NK-92 treated with Interleukin-12 subunit alpha and Interleukin-12 subunit beta, amount 100 ng/mL, for 24 hours (cell line): ENCODE measurements around the gene NLRP3.
"Not testable (repeated sequence)": the region's sequence is repeated elsewhere in the genome, so short reads cannot be mapped to it uniquely, and the experiment has no call there.

Experiments used
- DNase-seq: peaks from one replicate; lab custom pipeline; 2025; lab: John Stamatoyannopoulos, UW

NLRP3 gene

DNA sequence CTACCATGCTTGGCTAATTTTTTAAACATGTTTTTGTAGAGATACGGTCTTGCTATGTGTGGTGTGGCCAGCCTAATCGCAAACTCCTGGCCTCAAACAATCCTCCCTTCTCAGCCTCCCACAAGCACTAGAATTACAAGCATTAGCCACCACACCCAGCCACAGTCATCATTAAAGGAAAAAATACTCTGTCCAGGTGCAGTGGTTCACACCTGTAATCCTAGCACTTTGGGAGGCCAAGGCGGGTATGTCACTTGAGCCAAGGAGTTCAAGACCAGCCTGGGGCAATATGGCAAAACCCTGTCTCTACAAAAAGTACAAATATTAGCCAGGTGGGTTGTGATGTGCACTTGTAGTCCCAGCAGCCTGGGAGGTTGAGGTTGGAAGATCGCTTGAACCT, 25.0 kb upstream of the NLRP3 start:
- no peak for DNase-seq

DNA sequence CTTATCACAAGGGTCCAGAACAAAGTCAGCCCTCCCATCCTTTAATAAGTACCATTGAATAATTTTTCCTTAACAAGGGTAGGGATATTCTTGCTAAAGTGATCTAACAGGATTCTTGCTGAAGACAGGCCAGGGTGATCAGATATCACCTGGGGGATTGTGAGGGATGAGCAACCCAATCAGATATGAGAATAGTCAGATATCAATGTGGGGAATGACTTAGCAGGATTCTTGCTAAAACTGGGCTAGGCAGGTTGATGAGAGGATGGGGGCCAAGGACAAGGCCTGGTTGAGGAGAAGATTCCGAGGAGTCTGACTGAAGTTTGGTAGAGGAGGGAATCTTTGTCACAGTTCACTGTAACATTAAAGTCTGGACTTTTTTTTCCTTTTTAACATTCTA, 23.9 kb upstream of the NLRP3 start:
- DNase-seq: no peak

DNA sequence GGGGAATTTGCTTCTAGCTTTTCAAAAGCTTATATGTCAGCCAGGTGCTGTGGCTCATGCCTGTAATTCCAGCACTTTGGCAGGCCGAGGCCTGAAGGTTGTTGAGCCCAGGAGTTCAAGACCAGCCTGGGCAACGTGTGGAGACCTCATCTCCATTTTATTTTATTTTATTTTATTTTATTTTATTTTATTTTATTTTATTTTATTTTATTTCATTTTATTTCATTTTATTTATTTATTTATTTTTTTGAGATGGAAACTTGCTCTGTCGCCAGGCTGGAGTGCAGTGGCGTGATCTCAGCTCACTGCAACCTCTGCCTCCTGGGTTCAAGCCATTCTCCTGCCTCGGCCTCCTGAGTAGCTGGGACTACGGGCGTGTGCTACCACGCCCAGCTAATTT, 20.9 kb upstream of the NLRP3 start:
- DNase-seq: not testable (repeated sequence)

DNA sequence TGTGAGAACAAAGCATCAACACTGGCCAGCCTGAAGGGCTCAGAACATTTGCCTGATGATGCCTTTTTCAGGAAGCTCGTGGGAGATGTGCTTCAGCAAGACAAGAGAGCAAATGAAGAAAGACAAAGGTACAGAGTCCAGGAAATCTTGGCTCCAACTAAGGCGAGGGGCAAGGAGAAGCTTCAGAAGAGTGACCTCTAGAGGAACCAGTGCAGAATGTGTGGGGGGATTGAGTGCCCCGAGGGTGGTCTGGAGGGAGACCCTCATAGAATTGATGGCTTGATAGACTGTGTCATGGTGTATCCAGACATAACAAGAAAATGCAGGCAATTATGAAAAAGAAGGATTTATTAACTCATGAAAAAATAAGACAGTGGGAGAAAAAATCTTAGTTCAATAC, 15.3 kb upstream of the NLRP3 start:
- DNase-seq: no peak

DNA sequence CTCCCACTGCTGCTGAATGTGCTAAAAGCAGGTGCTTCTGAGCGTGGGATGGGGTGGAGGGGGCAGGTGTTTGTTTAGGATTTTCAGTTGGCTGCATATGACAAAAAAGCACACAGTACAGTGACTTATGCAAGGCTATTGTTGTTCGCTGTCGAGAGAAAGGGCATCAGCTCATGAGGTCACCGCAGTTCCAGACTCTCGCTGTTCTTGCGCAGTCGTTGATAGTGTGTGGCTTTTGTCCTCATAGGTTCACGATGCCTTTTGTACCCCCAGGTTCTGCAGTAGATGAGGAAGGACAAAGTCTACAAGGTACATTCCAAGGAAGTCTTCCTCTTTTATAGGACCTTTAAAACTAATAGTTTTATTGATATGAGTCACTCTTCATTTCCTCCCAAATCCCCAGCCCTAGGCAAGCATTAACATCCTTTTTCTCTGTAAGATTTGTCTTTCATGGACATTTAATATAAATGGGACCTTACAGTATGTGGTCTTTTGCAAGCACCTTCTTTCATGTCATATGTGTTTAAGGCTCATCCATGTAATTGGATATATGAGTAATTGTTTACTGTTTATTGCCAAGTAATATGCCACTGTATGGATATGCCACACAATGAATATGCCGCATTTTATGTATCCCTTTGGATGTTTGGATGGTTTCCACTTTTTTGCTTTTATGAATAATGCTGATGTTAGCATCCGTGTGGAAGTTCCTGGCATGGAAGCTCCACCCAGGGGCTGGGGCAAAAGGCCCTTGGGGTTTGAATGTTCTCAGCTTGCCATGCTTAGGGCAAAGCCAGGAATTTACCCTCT, 14.5 kb upstream of the NLRP3 start:
- DNase-seq: no peak

DNA sequence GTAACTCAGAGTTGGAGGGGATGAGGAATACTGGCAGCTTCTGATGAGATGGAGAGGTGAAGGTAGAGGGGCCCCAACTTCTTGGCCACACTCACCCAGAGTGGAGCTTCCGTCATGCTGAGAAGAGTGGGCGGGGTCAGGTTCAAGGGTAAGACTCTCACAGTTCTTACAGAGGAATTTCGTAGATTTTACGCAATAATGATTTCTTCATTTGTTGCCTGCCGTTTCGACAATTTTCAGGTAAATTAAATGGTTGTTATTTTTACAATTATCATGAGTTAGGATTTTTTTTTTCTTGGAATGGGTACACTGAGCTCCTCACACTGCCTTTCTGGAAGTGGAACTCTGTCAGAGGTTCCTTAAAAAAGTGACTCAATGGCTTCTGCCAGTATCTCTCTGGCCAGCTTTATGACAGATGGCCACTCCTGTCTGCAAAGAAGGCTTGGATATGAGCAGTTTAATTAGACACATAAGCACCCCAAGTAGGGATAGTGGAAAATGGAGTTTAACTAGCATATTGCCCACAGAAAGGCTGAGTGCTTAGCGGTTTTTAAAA, 13.8 kb upstream of the NLRP3 start:
- no peak for DNase-seq

DNA sequence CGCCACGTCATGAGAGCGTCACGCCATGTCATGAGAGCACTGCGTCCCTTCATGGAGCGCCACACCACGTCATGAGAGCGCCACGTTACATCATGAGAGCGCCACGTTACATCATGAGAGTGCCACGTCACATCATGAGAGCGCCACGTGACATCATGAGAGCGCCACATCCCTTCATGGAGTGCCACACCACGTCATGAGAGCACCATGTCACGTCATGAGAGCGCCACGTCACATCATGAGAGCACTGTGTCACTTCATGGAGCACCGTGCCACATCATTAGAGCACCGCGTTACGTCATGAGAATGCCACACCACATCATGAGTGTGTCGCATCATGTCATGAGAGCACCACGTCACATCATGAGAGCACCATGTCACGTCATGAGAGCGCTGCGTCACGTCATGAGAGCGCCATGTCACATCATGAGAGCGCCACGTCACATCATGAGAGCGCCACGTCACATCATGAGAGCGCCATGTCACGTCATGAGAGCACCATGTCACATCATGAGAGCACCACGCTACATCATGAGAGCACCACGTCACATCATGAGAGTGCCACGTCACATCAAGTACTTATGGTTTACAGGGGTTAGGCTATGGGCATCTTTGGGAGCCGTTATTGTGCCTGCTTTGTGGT, 9.8 kb upstream of the NLRP3 start:
- no peak for DNase-seq

DNA sequence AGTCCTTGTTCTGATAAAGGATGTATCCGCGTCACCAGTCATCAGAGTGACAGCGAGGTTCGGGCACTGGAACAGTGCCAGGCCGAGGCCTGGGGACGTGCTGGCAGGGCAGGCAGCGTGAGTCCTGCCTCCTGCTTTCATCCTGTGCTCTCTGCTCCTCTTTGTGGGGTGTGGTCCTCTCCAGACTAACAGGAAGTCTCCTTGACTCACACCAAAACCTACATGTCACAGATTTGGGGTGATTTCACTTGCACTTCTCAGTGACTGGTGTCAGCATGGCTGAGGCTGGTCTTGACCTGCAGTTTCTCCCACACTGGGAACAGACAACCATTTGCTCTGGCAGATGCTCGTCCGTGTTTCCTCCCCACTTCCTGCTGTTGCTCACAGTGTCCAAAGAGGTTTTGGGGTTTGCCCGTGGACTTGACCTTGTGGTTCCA, 8.8 kb upstream of the NLRP3 start:
- peak; percentile 22 for DNase-seq

DNA sequence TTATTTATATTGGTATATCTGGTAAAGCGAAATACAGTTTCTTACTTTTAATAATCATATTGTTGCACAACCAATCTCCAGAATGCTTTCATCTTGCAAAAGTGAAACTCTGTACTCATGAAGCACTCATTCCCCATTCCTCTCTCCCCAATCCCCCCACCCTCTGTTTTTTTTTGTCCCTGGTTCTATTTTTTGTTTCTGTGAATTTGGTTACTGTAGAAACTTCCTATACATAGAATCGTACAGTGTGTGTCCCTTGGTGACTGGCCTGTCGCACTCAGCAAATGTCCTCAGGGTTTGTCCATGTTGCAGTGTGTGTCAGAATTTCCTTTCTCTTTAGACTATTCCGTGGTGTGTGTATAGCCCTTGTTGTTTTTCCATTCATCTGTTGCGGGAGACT, 7.9 kb upstream of the NLRP3 start:
- DNase-seq: no peak

DNA sequence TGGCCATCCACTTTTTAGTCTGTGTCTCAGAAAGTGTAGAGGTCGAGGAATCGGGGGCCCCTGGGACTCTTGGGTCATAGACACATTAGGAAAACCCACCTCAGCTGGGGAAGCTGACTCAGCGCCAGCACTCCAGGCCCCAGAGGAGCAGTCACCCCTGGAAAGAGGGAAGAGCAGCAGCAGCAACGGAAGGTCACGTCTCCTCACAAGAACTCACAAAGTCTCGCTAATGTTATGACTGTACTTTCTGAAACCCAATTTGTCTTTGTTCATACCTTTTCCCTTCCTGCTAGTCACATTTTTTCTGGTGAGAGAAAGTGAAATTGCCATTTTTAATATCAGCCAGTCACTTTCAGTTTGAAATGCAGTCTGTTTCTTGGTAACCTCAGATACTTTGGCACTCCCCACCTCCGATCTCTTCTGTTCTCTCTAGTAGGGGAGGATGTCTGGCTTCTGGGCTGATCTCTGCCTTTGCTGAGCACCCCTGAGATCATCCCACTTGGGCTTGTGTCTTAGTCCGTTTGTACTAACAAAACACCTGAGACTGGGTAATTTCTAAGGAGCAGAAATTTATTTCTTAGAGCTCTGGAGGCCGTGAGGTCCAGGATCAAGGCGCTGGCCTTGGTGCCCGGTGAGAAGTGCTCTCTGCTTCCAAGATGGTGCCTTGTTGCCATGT, 6.0 kb upstream of the NLRP3 start:
- no peak for DNase-seq

DNA sequence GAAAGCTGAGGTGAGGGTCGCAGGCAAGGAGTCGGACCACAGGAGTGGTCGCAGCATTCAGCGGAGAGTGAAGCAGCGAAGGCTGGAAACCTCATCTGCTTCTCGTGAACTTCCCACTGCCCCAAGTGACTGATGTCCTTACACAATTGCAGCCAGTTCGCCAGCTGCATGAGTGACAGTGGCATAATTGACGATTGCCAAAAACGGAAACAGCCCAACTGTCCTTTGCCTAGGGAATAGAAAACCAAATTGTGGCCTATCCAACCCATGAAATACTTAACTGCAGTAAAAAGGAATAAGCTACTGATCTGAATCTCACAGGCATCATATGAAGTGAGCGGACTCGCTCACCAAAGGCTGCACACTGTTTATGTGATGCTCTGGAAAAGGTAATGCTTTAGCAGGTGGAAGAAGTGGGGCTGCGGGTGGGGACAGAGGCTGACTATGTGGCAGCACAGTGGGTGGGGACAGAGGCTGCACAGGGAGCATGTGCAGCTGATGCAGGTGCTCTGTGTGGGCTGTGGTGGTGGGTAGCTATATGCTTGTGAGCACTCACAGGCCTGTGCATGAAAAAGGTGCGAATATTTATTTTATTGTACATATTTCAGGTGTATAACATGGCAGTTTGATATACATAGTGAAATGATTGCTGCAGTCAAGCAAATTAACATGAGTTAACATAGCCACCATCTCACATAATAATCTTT, 4.2 kb upstream of the NLRP3 start:
- no peak for DNase-seq

DNA sequence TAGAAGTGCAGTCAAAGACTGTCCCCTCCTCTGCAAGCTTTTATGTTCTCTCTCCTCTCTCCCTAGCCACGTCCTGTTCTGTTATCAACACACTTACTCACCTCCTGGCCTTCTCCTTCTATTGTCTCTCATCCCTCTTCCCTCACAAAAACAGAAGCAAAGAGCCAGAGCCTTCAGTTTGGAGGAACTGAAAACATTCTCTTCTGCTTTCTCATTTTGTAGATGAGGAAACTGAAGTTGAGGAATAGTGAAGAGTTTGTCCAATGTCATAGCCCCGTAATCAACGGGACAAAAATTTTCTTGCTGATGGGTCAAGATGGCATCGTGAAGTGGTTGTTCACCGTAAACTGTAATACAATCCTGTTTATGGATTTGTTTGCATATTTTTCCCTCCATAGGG, 1.9 kb downstream of the NLRP3 start:
- DNase-seq: no peak

DNA sequence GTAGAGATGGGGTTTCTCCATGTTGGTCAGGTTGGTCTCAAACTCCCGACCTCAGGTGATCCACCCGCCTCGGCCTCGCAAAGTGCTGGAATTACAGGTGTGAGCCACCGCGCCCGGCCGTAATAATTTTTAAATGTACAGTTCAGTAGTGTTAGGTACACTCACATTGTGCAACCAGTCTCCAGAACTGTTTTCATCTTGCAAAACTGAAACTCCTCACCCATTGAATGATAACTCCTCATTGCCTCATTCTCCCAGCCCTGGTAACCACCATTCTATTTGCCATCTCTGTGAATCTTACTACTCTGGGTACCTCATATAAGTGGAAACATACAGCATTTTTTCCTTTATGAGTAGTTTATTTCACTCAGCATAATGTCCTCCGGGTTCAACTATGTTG, 3.4 kb downstream of the NLRP3 start:
- DNase-seq: no peak

DNA sequence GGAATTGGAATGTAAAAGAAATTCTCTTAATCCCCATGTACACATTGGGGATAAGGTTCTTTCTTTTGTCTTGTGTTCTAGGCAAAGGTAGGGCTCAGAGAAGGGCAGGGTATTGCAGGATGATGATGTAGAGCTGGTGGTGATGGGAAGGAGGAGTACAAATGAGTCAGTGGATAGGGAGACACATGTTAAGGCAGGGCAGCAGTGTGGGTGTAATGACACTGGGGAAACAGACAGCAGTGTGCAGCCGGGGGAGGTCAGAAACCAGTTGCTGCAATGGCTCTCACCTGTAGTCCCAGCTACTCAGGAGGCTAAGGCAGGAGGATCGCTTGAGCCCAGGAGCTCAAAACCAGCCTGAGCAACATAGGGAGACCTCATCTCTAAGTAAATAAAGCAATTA, 5.1 kb downstream of the NLRP3 start:
- DNase-seq: no peak

DNA sequence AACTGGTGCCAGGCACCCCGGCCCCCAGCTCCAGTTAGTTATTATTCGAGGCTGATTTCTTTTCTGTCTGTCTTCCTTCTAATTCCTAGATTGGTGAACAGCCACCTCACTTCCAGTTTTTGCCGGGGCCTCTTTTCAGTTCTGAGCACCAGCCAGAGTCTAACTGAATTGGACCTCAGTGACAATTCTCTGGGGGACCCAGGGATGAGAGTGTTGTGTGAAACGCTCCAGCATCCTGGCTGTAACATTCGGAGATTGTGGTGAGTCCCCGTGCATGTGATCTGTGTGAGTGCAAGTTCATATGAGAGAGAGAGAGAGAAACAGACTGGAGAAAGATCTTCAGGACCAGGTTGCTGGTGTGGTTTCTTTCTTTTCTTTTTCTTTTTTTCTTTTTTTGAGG, 13.5 kb downstream of the NLRP3 start:
- DNase-seq: no peak

DNA sequence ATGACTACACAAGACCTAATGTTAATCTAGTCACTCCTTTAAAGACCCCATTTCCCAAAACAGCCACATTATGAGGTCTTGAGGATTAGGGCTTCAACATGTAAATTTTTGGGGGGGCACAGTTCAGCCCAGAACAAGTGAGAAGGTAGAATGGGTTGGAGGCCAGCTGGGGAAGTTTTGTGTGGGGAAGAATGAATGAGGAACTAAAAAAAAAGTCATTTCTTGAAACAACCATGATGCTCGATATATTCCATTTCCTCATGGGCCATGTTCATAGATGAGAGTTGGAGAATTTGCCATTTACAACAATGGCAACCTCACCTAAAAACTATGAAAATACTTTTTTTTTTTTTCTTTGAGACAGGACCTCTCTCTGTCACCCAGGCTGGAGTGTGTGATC, 14.5 kb downstream of the NLRP3 start:
- no peak for DNase-seq

DNA sequence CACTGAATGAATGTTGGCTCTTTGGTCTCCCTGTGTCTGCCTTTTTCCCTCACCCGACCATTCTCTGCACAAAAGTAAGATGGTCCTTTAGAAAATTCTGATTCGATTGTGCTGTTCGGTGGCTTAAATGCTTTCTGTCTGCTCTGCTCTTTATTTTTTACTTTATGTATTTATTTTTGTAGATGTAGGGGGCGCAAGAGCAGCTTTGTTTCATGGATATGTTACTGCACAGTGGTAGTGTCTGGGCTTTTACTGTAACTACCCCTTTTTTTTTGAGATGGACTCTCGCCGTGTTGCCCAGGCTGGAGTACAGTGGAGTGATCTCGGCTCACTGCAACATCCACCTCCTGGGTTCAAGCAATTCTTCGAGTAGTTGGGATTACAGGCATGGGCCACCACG, 15.7 kb downstream of the NLRP3 start:
- DNase-seq: no peak

DNA sequence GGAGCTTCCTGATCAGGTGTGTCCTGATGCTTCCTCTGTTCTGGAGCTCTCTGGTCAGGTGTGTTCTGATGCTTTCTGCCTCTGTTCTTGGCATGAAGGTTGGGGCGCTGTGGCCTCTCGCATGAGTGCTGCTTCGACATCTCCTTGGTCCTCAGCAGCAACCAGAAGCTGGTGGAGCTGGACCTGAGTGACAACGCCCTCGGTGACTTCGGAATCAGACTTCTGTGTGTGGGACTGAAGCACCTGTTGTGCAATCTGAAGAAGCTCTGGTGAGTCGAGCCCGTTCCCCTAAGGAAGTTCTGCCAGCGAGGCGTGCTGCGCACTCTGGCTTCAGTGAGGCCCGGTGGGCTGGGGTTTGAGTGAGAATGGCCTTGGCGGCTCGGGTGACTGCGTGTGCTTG, 18.0 kb downstream of the NLRP3 start:
- DNase-seq: no peak

DNA sequence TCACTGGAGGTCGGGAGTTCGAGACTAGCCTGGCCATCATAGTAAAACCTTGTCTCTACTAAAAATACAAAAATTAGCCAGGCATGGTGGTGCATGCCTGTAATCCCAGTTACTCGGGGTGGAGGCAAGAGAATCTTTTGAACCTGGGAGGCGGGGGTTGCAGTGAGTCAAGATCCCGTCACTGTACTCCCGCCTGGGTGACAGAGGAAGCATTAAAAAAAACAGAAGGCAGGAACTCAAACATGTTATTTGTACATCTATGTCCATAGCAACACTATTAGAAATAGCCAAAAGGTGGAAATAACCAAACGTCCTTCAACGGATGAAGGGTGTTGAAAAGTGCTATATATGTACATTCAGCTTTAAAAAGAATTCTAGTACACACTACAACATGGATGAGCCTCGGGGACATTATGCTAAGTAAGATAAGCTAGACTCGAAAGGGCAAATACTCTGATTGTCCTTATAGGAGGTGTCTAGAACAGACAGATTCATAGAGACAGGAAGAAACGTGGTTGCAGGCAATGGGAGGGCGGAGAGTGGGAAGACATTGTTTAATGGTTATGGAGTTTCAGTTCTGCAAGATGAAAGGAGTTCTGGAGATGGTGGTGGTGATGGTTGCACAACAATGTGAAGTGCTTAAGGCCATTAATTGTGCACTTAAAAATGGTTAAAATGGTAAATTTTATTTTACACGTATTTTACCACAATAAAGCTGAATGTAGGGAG, 19.2 kb downstream of the NLRP3 start:
- no peak for DNase-seq

DNA sequence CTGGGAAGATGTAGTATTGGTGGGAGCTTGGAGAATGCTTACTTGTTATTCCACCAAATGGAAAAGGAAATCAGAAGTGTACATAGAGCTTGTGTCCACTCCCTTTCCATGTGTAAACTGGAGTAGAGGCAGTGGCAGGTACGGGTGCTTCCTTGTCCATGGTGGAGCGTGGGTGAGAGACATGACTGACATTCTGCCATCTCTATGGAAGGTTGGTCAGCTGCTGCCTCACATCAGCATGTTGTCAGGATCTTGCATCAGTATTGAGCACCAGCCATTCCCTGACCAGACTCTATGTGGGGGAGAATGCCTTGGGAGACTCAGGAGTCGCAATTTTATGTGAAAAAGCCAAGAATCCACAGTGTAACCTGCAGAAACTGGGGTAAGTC, 19.8 kb downstream of the NLRP3 start:
- no peak for DNase-seq
